GM19239 (cell line): Measurements from ENCODE around the gene PLCH1.

ENCODE experiments used
- DNase-seq: peaks from one replicate; pipeline ENCODE4 v3.0.0; 2011; ENCODE audit warnings: low spot score; ENCODE audit not compliant: insufficient read length
- FAIRE-seq: peaks from 2 replicates; lab custom pipeline; 2011; peaks lifted over from hg19 to GRCh38; lab: Jason Lieb, UNC

The PLCH1 gene

GRCh38 chr3:155444771-155445170 is 300.1 kb downstream of the PLCH1 start:
- DNase-seq, result no peak

GRCh38 chr3:155443815-155444214 is 301.1 kb downstream of the PLCH1 start:
- DNase-seq (no peak), FAIRE-seq (no peak)

More at GRCh38 chr3:155444771-155445170, 300.1 kb downstream of the PLCH1 start:
- no peak for FAIRE-seq

- no peak for DNase-seq
These were observed 302.8 kb downstream of the PLCH1 start for GRCh38 chr3:155442072-155442471.

GRCh38 chr3:155441506-155441905 is 303.4 kb downstream of the PLCH1 start:
- no peak for DNase-seq
- no peak for FAIRE-seq

More at GRCh38 chr3:155442072-155442471, 302.8 kb downstream of the PLCH1 start:
- FAIRE-seq, result no peak

GRCh38 chr3:155441026-155441425 is 303.8 kb downstream of the PLCH1 start:
- no peak for FAIRE-seq
- DNase-seq, result no peak

- FAIRE-seq, result no peak
These were observed 309.1 kb downstream of the PLCH1 start for GRCh38 chr3:155435821-155436220.

GRCh38 chr3:155431856-155432570 is 312.9 kb downstream of the PLCH1 start:
- DNase-seq, result no peak

More at GRCh38 chr3:155435821-155436220, 309.1 kb downstream of the PLCH1 start:
- no peak for DNase-seq

GRCh38 chr3:155428563-155428962 is 316.3 kb downstream of the PLCH1 start:
- no peak for DNase-seq
- no peak for FAIRE-seq

More at GRCh38 chr3:155431856-155432570, 312.9 kb downstream of the PLCH1 start:
- no peak for FAIRE-seq

GRCh38 chr3:155426524-155427230 is 318.2 kb downstream of the PLCH1 start:
- no peak for FAIRE-seq
- DNase-seq, result no peak

GRCh38 chr3:155425396-155425795 is 319.5 kb downstream of the PLCH1 start:
- FAIRE-seq (no peak), DNase-seq (no peak)

GRCh38 chr3:155424323-155424710 is 320.6 kb downstream of the PLCH1 start:
- FAIRE-seq, result no peak
- DNase-seq, result no peak

GRCh38 chr3:155423526-155424322 is 321.1 kb downstream of the PLCH1 start:
- DNase-seq, result no peak
- FAIRE-seq, result no peak

GRCh38 chr3:155420881-155421486 is 323.9 kb downstream of the PLCH1 start:
- FAIRE-seq (no peak), DNase-seq (no peak)

GRCh38 chr3:155420406-155420805 is 324.5 kb downstream of the PLCH1 start:
- FAIRE-seq (no peak), DNase-seq (no peak)

- FAIRE-seq, result no peak
These were observed 326.5 kb downstream of the PLCH1 start for GRCh38 chr3:155418407-155418806.

GRCh38 chr3:155417119-155417517 is 327.8 kb downstream of the PLCH1 start:
- no peak for FAIRE-seq
- no peak for DNase-seq

More at GRCh38 chr3:155418407-155418806, 326.5 kb downstream of the PLCH1 start:
- no peak for DNase-seq

- no peak for FAIRE-seq
- DNase-seq, result no peak
These were observed 328.3 kb downstream of the PLCH1 start for GRCh38 chr3:155416500-155417118.

GRCh38 chr3:155412904-155413303 is 332.0 kb downstream of the PLCH1 start:
- no peak for DNase-seq
- FAIRE-seq, result no peak

- no peak for FAIRE-seq
- DNase-seq, result no peak
These were observed 333.2 kb downstream of the PLCH1 start for GRCh38 chr3:155411500-155412223.
